ENCODE results near the gene DDX49. TPM values are rescaled to one million over a fixed set of nuclear protein-coding genes. Genes with fewer than 3 reads are reported as not detected.

The DDX49 gene
- total and polyA plus RNA-seq, 8 donors = 17.5 to 42.2 (median 24.5) TPM

DNA sequence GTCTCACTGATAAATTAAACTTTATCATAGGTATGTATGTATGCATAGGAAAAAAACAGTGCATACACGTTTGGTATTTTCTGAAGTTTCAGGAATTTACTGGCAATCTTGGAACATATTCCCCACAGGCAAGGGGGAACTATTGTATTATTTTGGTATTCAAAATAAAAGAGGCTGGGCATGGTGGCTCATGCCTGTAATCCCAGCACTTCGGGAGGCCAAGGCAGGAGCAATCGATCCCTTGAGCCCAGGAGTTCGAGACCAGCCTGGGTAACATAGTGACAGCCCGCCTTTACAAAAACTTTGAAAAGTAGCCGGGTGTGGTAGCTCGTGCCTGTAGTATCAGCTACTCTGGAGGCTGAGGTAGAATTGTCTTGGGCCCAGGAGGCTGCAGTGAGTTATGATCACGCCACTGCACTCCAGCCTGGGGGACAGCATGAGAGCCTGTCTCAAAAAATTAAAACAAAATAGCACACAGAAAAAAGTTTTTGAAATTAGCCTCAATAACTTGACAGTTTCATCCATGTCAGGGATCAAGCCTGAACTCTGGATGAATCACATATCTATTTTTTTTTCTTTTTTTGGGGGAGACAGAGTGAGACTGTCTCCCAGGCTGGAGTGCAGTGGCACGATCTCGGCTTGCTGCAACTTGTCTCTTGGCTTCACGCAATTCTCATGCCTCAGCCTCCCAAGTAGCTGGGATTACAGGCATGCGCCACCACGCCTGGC lies 50.6 kb downstream of the DDX49 start:
- Histone ChIP-seq H3K9me3 (no peaks in the 10 kb centered on the region), H3K27ac (peak overlapping the region in 2 of 4 donors; percentile 35 to 64), H3K27me3 (no peaks in the 10 kb centered on the region), H3K4me3 (no peak overlapping the region), H3K4me1 (peaks cover 0 to 4% (median 0%) of the 10 kb centered on the region in 3 donors), H3K36me3 (no peaks in the 10 kb centered on the region)
- 79 to 81% methylated on average over 13 of the region's 13 CpGs for WGBS, 2 donors
- TF ChIP-seq, protein P1, sequence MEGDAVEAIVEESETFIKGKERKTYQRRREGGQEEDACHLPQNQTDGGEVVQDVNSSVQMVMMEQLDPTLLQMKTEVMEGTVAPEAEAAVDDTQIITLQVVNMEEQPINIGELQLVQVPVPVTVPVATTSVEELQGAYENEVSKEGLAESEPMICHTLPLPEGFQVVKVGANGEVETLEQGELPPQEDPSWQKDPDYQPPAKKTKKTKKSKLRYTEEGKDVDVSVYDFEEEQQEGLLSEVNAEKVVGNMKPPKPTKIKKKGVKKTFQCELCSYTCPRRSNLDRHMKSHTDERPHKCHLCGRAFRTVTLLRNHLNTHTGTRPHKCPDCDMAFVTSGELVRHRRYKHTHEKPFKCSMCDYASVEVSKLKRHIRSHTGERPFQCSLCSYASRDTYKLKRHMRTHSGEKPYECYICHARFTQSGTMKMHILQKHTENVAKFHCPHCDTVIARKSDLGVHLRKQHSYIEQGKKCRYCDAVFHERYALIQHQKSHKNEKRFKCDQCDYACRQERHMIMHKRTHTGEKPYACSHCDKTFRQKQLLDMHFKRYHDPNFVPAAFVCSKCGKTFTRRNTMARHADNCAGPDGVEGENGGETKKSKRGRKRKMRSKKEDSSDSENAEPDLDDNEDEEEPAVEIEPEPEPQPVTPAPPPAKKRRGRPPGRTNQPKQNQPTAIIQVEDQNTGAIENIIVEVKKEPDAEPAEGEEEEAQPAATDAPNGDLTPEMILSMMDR (IDR thresholded peaks at IDR 0.05) = no peak
- DNase-seq (no peak), FAIRE-seq (no peak), ATAC-seq (no peak)
- intact Hi-C loops (cut with DNase I) = no loop called here

DNA sequence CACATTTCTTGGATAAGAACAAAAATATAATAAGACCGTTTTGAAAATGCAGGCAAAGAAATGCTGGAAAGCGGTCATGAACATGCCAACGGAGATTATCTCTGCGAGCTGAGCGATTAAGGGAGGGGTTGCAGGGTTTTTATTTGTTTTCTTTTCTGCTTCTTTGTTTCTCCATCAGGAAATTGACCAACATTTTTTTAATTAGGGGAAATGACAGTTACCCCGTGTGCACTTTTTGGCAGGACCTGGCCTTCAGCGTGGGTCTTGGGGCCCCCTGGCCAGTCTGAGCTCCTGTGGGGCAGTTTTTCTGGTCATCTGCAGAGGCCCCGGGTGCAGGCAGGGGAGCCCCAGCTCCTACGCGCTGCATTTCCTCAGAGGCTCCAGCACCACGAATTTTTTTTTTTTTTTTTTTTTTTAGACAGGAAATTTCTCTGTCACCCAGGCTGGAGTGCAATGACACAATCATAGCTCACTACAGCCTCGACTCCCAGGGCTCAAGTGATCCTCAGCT lies 52.8 kb downstream of the DDX49 start:
- H3K27ac ChIP-seq = peak overlapping the region in 2 of 4 donors; percentile 54 to 57
- 25% methylated on average over 12 of the region's 12 CpGs for whole genome bisulfite sequencing, 2 donors
- no peak overlapping the region for H3K4me3 ChIP-seq
- peaks cover 0 to 4% (median 0%) of the 10 kb centered on the region in 3 donors for H3K4me1 ChIP-seq
- peak in 3 of 4 donors; percentile 17 to 44 (median 22) for ATAC-seq
- intact Hi-C loops (cut with DNase I) = no loop called here
- H3K27me3 ChIP-seq = no peaks in the 10 kb centered on the region
- H3K36me3 ChIP-seq = no peaks in the 10 kb centered on the region
- DNase-seq = no peak
- no peaks in the 10 kb centered on the region for H3K9me3 ChIP-seq
- TF ChIP-seq, protein P1 (IDR thresholded peaks at IDR 0.05) = no peak
- no peak for FAIRE-seq

DNA sequence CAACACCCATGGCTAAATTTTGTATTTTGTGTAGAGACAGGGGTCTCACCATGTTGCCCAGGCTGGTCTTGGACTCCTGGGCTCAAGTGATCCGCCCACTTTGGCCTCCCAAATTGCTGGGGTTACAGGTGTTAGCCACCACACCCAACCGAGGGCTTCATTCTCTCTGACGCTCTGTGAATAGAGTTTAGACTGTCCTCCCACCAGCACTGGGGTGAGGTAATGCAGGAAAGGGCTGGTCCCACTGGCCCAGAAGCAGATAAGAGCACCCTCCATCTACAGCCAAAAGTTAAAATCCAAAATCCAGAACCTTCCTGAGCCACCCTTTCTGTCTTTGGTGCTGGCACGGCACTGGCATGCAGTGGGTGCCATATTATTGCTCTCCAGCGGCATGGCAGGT lies 53.3 kb downstream of the DDX49 start:
- 83 to 91% methylated on average over 5 of the region's 5 CpGs for WGBS, 2 donors
- Histone ChIP-seq H3K36me3 (no peaks in the 10 kb centered on the region), H3K27me3 (no peaks in the 10 kb centered on the region), H3K9me3 (no peaks in the 10 kb centered on the region), H3K4me1 (peaks cover 0 to 4% (median 0%) of the 10 kb centered on the region in 3 donors), H3K27ac (peak overlapping the region in 1 of 4 donors; percentile 57), H3K4me3 (no peak overlapping the region)
- intact Hi-C loops (cut with DNase I) = no loop called here
- TF ChIP-seq, protein P1 (IDR thresholded peaks at IDR 0.05) = no peak
- DNase-seq = no peak
- FAIRE-seq = no peak
- ATAC-seq = no peak

DNA sequence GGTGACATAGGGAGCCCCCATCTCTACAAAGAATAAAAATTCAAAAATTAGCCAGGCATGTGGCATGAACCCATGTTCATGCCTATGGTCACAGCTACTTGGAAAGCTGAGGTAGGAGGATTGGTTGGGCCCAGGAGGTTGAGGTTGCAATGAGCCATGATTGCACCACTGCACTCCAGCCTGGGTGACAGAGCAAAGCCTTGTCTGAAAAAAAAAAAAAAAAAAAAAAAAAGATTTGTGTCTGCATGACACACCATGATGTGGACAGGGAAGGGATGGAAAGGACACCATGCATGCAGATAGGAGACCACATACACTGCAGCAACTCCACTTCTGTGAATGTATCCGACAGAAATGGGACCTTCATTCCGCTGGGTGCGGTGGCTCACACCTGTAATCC lies 55.5 kb downstream of the DDX49 start:
- DNase-seq (no peak), FAIRE-seq (no peak), ATAC-seq (no peak)
- TF ChIP-seq, protein P1 (IDR thresholded peaks at IDR 0.05) = no peak
- Histone ChIP-seq H3K27ac (no peak overlapping the region), H3K36me3 (no peaks in the 10 kb centered on the region), H3K4me3 (no peak overlapping the region), H3K4me1 (peaks cover 0 to 4% (median 0%) of the 10 kb centered on the region in 3 donors), H3K9me3 (no peaks in the 10 kb centered on the region), H3K27me3 (no peaks in the 10 kb centered on the region)
- intact Hi-C loops (cut with DNase I) = no loop called here
- 89 to 95% methylated on average over 3 of the region's 3 CpGs for WGBS, 2 donors

DNA sequence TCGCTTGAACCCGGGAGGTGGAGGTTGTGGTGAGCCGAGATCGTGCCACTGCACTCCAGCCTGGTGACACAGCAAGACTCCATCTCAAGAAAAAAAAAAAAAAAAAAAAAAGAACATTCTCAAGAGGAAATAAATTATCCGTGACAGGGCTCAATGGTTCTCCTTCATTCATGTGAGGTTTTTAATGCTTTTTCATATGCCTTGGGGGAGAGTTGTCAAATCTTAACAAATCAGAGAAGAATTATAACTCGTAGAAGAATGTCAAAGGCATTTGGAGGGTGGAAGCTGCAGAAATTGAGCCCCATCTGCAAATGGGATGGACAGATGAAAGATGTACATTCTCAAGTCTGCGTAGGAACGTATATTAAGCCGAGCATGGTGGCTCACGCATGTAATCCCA lies 56.4 kb downstream of the DDX49 start:
- DNase-seq (no peak), ATAC-seq (no peak), FAIRE-seq (no peak)
- H3K27me3 ChIP-seq = no peaks in the 10 kb centered on the region
- H3K36me3 ChIP-seq = no peaks in the 10 kb centered on the region
- H3K4me3 ChIP-seq = no peak overlapping the region
- intact Hi-C loops (cut with DNase I) = no loop called here
- H3K4me1 ChIP-seq = peaks cover 0 to 4% (median 0%) of the 10 kb centered on the region in 3 donors
- H3K9me3 ChIP-seq = no peaks in the 10 kb centered on the region
- 79 to 93% methylated on average over 10 of the region's 10 CpGs for WGBS, 2 donors
- H3K27ac ChIP-seq = no peak overlapping the region
- TF ChIP-seq, protein P1 (IDR thresholded peaks at IDR 0.05) = no peak
